Measurements from ENCODE around the gene ISM2.

Gene ISM2

GRCh38 chr14:77457522-77458248 lies 40.9 kb downstream of the ISM2 start, which contains the start of the genes AHSA1 and VIPAS39:
AHSA1 (plus strand) TSS chr14:77458093; CDS start chr14:77458190, 97 bp downstream.
VIPAS39 (minus strand) TSS chr14:77457601; CDS start chr14:77454102, 3,499 bp downstream.
- peak within 1 kb of the TSS; percentile 98 for H3K4me3 ChIP-seq (ENCODE audit: low read length)
- DNase-seq (ENCODE audit: low read depth): peak; percentile 100
- TF ChIP-seq CTCF (IDR thresholded peaks at IDR 0.05; ENCODE audit: insufficient read depth, low read depth, low read length, missing control alignments): no peak

GRCh38 chr14:77457115-77457521 lies 41.5 kb downstream of the ISM2 start:
- no peak for TF ChIP-seq CTCF (IDR thresholded peaks at IDR 0.05; ENCODE audit: insufficient read depth, low read depth, low read length, missing control alignments)
- H3K4me3 ChIP-seq (ENCODE audit: low read length): peak overlapping the region; percentile 98
- DNase-seq (ENCODE audit: low read depth): peak; percentile 44

- no peak for DNase-seq (ENCODE audit: low read depth)
- no peak for TF ChIP-seq CTCF (IDR thresholded peaks at IDR 0.05; ENCODE audit: insufficient read depth, low read depth, low read length, missing control alignments)
- peak overlapping the region; percentile 98 for H3K4me3 ChIP-seq (ENCODE audit: low read length)
Measured at GRCh38 chr14:77455966-77456640, 42.5 kb downstream of the ISM2 start.

- TF ChIP-seq CTCF (IDR thresholded peaks at IDR 0.05; ENCODE audit: insufficient read depth, low read depth, low read length, missing control alignments): no peak
- DNase-seq (ENCODE audit: low read depth): no peak
- H3K4me3 ChIP-seq (ENCODE audit: low read length): no peak overlapping the region
Measured at GRCh38 chr14:77442196-77442595, 56.4 kb downstream of the ISM2 start.

GRCh38 chr14:77439861-77440260 lies 58.8 kb downstream of the ISM2 start:
- no peak for TF ChIP-seq CTCF (IDR thresholded peaks at IDR 0.05; ENCODE audit: insufficient read depth, low read depth, low read length, missing control alignments)
- no peak for DNase-seq (ENCODE audit: low read depth)
- no peak overlapping the region for H3K4me3 ChIP-seq (ENCODE audit: low read length)

GRCh38 chr14:77438596-77438995 lies 60.0 kb downstream of the ISM2 start:
- no peak for DNase-seq (ENCODE audit: low read depth)
- no peak for TF ChIP-seq CTCF (IDR thresholded peaks at IDR 0.05; ENCODE audit: insufficient read depth, low read depth, low read length, missing control alignments)
- H3K4me3 ChIP-seq (ENCODE audit: low read length): no peak overlapping the region

All from epithelial cell of esophagus (primary cell).